ENCODE data around the gene RAB17. TPM values are rescaled to one million over a fixed set of nuclear protein-coding genes. Genes with fewer than 3 reads are reported as not detected.
A peak's percentile ranks its signal among the peaks of the same experiment; 100 is the strongest.

The RAB17 gene
- total RNA-seq, 3 donors from 2014 or later = 0.14 TPM; not detected in 2

GRCh38 chr2:237570776-237571335 lies 19.7 kb downstream of the RAB17 start:
- Mint-ChIP-seq H3K27me3 (ENCODE audit: low read depth) (peaks cover 8% of the 10 kb centered on the region), H3K9me3 (no peaks in the 10 kb centered on the region), H3K4me1 (ENCODE audit: low read depth) (peaks cover 2% of the 10 kb centered on the region), H3K4me3 (no peak overlapping the region), H3K36me3 (ENCODE audit: insufficient read depth) (no peaks in the 10 kb centered on the region)
- ATAC-seq (no peak), DNase-seq (no peak)

GRCh38 chr2:237569896-237570295 lies 20.6 kb downstream of the RAB17 start:
- Mint-ChIP-seq H3K27me3 (ENCODE audit: low read depth) (peaks cover 8% of the 10 kb centered on the region), H3K36me3 (ENCODE audit: insufficient read depth) (no peaks in the 10 kb centered on the region), H3K4me3 (no peak overlapping the region), H3K9me3 (no peaks in the 10 kb centered on the region), H3K4me1 (ENCODE audit: low read depth) (peaks cover 2% of the 10 kb centered on the region)
- DNase-seq = no peak
- ATAC-seq = no peak

GRCh38 chr2:237569041-237569440 lies 21.5 kb downstream of the RAB17 start:
- H3K4me3 Mint-ChIP-seq = no peak overlapping the region
- H3K4me1 Mint-ChIP-seq (ENCODE audit: low read depth) = peaks cover 2% of the 10 kb centered on the region
- DNase-seq = no peak
- H3K9me3 Mint-ChIP-seq = no peaks in the 10 kb centered on the region
- H3K27me3 Mint-ChIP-seq (ENCODE audit: low read depth) = peaks cover 8% of the 10 kb centered on the region
- no peak for ATAC-seq
- no peaks in the 10 kb centered on the region for H3K36me3 Mint-ChIP-seq (ENCODE audit: insufficient read depth)

GRCh38 chr2:237568121-237568660 lies 22.3 kb downstream of the RAB17 start:
- peaks cover 8% of the 10 kb centered on the region for H3K27me3 Mint-ChIP-seq (ENCODE audit: low read depth)
- no peak overlapping the region for H3K4me3 Mint-ChIP-seq
- H3K36me3 Mint-ChIP-seq (ENCODE audit: insufficient read depth) = no peaks in the 10 kb centered on the region
- peaks cover 2% of the 10 kb centered on the region for H3K4me1 Mint-ChIP-seq (ENCODE audit: low read depth)
- DNase-seq (no peak), ATAC-seq (no peak)
- no peaks in the 10 kb centered on the region for H3K9me3 Mint-ChIP-seq

GRCh38 chr2:237567276-237568029 lies 23.1 kb downstream of the RAB17 start:
- ATAC-seq = no peak
- H3K27me3 Mint-ChIP-seq (ENCODE audit: low read depth) = peaks cover 8% of the 10 kb centered on the region
- H3K4me1 Mint-ChIP-seq (ENCODE audit: low read depth) = peaks cover 2% of the 10 kb centered on the region
- no peaks in the 10 kb centered on the region for H3K36me3 Mint-ChIP-seq (ENCODE audit: insufficient read depth)
- H3K9me3 Mint-ChIP-seq = no peaks in the 10 kb centered on the region
- no peak overlapping the region for H3K4me3 Mint-ChIP-seq
- no peak for DNase-seq

GRCh38 chr2:237566401-237567235 lies 23.9 kb downstream of the RAB17 start, which contains the start of gene PRLH:
Gene PRLH, plus strand, starts transcription at chr2:237566574. Its CDS starts 0 bp downstream, at chr2:237566574.
- no peaks in the 10 kb centered on the region for H3K36me3 Mint-ChIP-seq (ENCODE audit: insufficient read depth)
- no peaks in the 10 kb centered on the region for H3K4me1 Mint-ChIP-seq (ENCODE audit: low read depth)
- DNase-seq (no peak), ATAC-seq (no peak)
- no peak within 1 kb of the TSS for H3K4me3 Mint-ChIP-seq
- no peaks in the 10 kb centered on the region for H3K9me3 Mint-ChIP-seq
- H3K27me3 Mint-ChIP-seq (ENCODE audit: low read depth) = peaks cover 8% of the 10 kb centered on the region

- Mint-ChIP-seq H3K36me3 (ENCODE audit: insufficient read depth) (no peaks in the 10 kb centered on the region), H3K27me3 (ENCODE audit: low read depth) (peaks cover 8% of the 10 kb centered on the region), H3K9me3 (no peaks in the 10 kb centered on the region), H3K4me3 (no peak overlapping the region), H3K4me1 (ENCODE audit: low read depth) (no peaks in the 10 kb centered on the region)
- ATAC-seq = no peak
- DNase-seq = no peak
Observed at GRCh38 chr2:237565974-237566373, 24.6 kb downstream of the RAB17 start.

GRCh38 chr2:237564526-237565131 lies 25.9 kb downstream of the RAB17 start:
- Mint-ChIP-seq H3K36me3 (ENCODE audit: insufficient read depth) (no peaks in the 10 kb centered on the region), H3K27me3 (ENCODE audit: low read depth) (peaks cover 6% of the 10 kb centered on the region), H3K4me3 (no peak overlapping the region), H3K4me1 (ENCODE audit: low read depth) (no peaks in the 10 kb centered on the region), H3K9me3 (no peaks in the 10 kb centered on the region)
- no peak for DNase-seq
- no peak for ATAC-seq

- DNase-seq (no peak), ATAC-seq (no peak)
- no peaks in the 10 kb centered on the region for H3K9me3 Mint-ChIP-seq
- no peaks in the 10 kb centered on the region for H3K4me1 Mint-ChIP-seq (ENCODE audit: low read depth)
- H3K36me3 Mint-ChIP-seq (ENCODE audit: insufficient read depth) = no peaks in the 10 kb centered on the region
- H3K4me3 Mint-ChIP-seq = no peak overlapping the region
- peaks cover 4% of the 10 kb centered on the region for H3K27me3 Mint-ChIP-seq (ENCODE audit: low read depth)
Observed at GRCh38 chr2:237563816-237564215, 26.7 kb downstream of the RAB17 start.

GRCh38 chr2:237561221-237561620 lies 29.3 kb downstream of the RAB17 start:
- DNase-seq (no peak), ATAC-seq (no peak)
- Mint-ChIP-seq H3K4me1 (ENCODE audit: low read depth) (peaks cover 12% of the 10 kb centered on the region), H3K27me3 (ENCODE audit: low read depth) (peaks cover 3% of the 10 kb centered on the region), H3K9me3 (peaks cover under 1% of the 10 kb centered on the region), H3K4me3 (no peak overlapping the region), H3K36me3 (ENCODE audit: insufficient read depth) (no peaks in the 10 kb centered on the region)

GRCh38 chr2:237558961-237559641 lies 31.4 kb downstream of the RAB17 start:
- peaks cover 3% of the 10 kb centered on the region for H3K27me3 Mint-ChIP-seq (ENCODE audit: low read depth)
- peaks cover 12% of the 10 kb centered on the region for H3K4me1 Mint-ChIP-seq (ENCODE audit: low read depth)
- DNase-seq (no peak), ATAC-seq (no peak)
- H3K36me3 Mint-ChIP-seq (ENCODE audit: insufficient read depth) = no peaks in the 10 kb centered on the region
- peaks cover 8% of the 10 kb centered on the region for H3K9me3 Mint-ChIP-seq
- H3K4me3 Mint-ChIP-seq = no peak overlapping the region

- ATAC-seq (peak in 1 of 2 donors; percentile 19), DNase-seq (no peak)
- Mint-ChIP-seq H3K36me3 (ENCODE audit: insufficient read depth) (no peaks in the 10 kb centered on the region), H3K9me3 (peaks cover 8% of the 10 kb centered on the region), H3K27me3 (ENCODE audit: low read depth) (peaks cover 7% of the 10 kb centered on the region), H3K4me3 (no peak overlapping the region), H3K4me1 (ENCODE audit: low read depth) (peaks cover 12% of the 10 kb centered on the region)
Observed at GRCh38 chr2:237557633-237558015, 32.9 kb downstream of the RAB17 start.

- DNase-seq (no peak), ATAC-seq (peak; percentile 93 to 95)
- no peak overlapping the region for H3K4me3 Mint-ChIP-seq
- peaks cover 12% of the 10 kb centered on the region for H3K4me1 Mint-ChIP-seq (ENCODE audit: low read depth)
- no peaks in the 10 kb centered on the region for H3K36me3 Mint-ChIP-seq (ENCODE audit: insufficient read depth)
- H3K27me3 Mint-ChIP-seq (ENCODE audit: low read depth) = peaks cover 7% of the 10 kb centered on the region
- peaks cover 8% of the 10 kb centered on the region for H3K9me3 Mint-ChIP-seq
Observed at GRCh38 chr2:237556773-237557632, 33.5 kb downstream of the RAB17 start.
